Eye (tissue), 1 donor: Measurements from ENCODE around the gene GPRASP3.
"Not testable (repeated sequence)": the region's sequence is repeated elsewhere in the genome, so short reads cannot be mapped to it uniquely, and the experiment has no call there.

ENCODE experiments used
- DNase-seq: peaks from one replicate; pipeline ENCODE4 v3.0.0-alpha.2; 2015

The GPRASP3 gene, protein sequence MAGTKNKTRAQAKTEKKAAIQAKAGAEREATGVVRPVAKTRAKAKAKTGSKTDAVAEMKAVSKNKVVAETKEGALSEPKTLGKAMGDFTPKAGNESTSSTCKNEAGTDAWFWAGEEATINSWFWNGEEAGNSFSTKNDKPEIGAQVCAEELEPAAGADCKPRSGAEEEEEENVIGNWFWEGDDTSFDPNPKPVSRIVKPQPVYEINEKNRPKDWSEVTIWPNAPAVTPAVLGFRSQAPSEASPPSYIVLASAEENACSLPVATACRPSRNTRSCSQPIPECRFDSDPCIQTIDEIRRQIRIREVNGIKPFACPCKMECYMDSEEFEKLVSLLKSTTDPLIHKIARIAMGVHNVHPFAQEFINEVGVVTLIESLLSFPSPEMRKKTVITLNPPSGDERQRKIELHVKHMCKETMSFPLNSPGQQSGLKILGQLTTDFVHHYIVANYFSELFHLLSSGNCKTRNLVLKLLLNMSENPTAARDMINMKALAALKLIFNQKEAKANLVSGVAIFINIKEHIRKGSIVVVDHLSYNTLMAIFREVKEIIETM

DNA sequence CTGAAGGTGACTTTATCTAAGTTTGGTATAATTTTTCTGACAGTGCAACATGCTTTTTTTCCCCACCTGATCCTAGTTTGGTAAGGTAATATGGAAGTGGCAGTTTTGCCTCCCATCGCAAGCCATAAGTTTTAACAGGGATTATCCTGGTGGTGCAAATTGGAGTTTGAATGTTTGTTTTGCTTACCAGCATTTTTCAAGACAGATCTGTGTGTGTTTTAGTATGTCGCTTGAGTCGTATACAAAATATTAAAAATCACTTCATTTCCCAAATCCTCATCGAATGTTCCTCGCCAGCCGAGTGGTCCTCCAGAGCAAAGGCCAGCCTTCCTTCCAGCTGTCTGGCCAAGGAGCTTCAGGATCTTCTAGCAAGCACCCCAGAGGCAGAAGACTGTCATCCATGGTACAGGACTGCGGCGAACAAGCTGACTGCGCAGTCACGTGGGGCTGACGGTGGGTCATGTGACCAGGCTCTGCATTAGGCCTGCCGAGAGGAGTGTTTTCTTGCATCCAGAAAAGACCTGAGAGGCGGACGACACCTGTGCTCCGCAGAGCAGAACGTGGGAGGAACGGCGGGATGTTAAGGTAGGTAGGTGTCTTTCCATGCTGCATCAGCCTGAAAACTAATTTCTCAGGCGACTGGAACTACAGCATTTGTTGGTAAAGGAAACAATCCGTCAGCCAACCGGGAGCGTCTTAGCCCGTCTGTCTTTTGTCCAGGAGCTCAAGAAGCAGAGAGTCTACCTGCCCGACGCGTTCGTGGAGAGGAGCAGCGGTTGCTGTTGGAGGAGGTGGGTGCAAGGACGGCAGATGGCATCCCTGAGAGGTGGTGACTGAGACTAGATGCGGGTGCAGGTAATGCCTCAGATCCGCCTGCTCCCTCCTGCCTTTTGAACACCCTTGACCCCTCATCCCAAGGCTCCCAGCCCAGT is at the start of gene GPRASP3:
Gene GPRASP3, plus strand, starts transcription at position 507 of the 932 bp plus-strand sequence. CDS start 28,253 bp downstream, outside the sequence.
- peak; percentile 91 for DNase-seq

DNA sequence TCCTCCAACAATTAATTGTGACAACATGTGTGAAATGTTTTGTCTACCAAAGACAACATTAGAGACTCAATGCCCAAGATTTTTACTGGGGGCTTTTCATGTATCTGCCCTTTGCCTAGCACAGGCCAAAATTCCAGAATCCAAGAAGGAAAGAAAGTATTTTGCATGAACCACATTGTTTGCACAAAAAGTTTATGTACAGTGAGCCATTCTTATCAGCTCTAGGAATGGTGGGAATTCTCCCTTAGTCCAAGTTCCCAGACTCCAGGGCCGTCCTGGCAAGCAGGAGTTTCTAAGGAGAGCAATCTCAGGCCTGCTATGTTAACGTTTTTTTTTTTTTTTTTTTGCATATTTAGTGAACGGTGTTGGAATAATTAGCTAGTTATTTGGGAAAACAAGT is 47.7 kb upstream of the GPRASP3 start:
- peak; percentile 11 for DNase-seq

DNA sequence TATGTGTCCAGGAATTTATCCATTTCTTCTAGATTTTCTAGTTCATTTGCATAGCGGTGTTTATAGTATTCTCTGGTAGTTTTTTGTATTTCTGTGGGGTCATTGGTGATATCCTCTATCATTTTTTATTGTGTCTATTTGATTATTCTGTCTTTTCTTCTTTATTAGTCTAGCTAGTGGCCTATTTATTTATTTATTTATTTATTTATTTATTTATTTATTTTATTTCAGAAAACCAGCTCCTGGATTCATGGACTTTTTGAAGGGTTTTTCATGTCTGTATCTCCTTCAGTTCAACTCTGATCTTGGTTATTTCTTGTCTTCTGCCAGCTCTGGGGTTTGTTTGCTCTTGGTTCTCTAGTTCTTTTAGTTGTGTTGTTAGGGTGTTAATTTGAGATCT is 43.1 kb upstream of the GPRASP3 start:
- not testable (repeated sequence) for DNase-seq

DNA sequence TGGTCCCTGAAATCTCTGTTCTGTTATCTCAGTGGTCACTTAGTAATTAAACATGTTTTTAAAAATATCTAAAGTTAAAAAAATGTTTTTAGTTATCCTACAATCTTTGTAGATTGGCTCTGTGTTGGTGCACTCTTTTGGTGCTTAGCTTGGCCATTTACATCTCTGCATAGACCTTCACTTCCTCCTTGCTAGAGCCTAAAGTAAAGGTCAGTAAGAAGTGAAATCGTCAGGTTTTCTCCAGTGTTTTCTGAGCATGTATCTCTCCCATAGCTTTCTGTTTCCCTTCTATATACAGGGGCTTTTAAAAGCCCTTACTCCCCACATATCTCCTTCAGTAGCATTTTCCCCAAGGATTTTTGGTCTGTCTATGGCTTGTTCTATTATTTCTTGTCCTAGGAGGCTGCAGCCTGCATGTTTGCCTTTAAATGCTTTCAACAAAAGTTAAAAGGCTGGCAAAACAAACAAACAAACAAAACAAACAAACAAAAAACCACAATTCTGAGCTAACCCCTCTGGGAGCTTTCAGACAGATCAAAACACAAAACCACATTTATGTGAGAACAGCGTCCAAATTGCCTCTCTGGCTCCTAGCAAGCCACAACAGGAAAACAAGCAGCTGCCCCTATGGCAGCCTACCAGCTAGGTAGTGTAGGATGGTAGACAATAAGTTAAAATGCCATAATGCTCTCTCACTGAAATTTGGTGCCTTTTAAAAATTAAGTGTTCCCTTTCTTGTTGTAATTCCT is 35.6 kb upstream of the GPRASP3 start:
- DNase-seq = no peak

DNA sequence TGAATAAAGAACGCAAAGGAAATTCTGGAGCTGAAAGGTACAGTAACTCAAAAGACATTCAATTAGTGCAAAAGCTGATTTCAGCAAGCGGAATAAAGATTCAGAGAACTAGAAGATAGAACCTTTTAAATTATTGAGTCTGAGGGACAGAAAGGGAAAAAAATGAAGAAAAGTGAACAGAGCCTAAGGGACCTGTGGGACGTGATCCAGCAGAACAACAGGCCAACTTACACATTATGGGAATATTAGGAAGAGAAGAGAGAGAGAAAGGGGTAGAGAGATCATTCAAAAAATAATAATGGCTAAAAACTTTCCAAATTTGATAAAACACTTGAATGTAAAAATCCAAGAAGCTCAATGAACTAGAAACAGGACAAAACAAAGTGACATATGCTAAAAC is 25.8 kb upstream of the GPRASP3 start:
- DNase-seq = no peak

DNA sequence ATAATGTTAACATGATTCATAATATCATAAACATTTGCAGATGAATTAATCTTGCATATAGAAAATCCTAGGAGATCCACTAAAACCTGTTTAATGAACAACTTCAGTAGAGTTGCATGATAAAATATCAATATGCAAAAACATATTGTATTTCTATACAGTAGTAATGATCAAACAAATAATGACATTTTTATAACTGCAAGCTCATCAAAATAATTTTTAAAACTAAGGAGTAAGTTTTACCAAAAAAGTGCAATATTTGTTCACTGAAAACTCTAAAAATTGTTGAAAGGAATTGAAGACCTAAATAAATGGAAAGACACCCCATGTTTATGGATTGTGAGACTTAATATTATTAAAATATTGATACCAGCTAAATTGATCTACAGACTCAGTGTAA is 24.2 kb upstream of the GPRASP3 start:
- no peak for DNase-seq

DNA sequence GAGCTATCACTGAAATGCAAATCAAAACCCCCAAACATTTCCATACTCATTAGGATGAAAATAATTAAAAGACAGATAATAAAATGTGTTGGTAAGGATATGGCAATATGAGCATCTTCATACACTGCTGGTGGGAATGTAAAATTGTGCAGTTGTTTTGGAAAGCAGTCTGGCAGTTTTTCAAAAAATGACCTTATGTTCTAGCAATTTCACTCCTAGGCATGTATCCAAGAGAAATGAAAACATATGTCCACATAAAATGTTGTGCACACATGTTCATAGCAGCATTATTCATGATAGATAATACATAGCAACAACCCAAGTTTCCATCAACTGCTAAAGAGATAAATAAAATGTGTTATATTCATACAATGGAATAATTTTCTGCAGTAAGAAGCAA is 23.0 kb upstream of the GPRASP3 start:
- peak; percentile 54 for DNase-seq

DNA sequence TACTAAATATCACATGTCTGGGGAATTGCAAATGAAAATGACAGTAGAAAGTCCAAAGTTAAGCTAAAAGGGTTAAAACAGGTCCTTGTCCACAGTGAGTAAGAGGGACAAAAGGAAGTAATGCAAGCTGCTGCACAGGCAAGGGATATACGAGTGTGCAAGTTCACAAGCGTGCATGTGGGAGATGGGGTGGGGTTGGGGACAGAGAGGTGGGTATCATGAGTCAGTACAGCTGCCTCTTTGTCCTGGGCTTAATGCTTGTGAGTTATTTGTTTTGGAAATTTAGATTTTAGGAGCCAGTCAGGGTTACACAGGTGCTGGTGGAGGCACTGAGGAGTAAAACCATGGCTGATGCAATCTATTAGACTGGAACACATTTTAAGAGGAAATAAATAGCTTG is 11.6 kb upstream of the GPRASP3 start:
- no peak for DNase-seq

DNA sequence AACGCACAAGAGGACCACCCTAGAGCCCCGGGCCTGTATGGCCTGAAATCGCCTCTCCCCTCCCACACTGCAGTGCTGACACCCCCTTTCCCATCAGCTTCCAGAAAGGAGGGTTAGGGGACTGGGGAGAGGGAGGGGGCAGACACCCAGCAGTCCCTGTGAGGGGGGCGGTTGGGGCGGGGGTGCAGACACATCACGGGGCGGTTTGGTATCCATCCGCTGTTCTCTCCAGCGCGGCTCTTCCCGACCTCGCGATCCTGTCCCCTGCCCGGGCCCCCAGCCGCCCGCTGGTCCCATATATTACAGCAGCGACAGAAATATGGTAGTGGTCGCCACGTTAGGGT is 8.7 kb upstream of the GPRASP3 start:
- DNase-seq = no peak

DNA sequence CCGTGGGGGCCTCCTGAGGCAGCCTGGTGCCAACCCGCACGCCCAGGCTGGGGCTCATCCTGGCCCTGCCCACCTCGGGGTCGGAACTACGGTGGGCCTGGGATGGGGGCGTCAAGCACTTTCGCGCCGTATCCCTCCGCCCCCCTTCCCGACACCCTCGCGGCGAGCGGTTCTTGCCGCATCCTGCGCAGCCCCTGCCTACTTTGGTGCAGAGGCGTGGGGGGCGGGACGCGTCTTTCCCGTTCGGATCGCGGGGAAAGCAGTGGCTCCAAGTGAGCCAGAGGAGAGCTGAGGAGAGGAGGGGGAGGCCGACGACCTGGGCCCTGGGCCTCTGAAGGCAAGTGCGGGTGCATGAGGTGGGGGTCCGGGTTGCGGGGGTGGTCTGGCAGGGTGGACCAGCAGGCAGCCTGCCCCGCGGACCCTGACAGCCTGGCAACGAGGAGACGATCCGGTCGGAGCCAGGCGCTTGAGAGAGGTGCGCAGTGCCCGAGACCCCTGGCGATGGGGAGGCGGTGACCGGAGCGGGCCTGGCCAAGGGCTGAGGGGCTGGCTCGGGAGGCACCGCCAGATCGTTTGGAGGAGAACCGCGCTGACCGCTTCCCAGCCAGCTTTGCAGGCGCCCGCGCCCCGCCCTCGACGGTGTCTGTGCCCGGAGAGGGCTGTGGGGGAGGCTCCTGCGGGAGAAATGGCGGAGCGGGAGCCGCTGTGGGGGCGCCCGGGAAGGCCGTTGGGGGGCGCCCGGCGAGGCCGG is 8.2 kb upstream of the GPRASP3 start, which contains the start of gene GPRASP2:
Gene GPRASP2, plus strand, starts transcription at position 233 of the 751 bp plus-strand sequence. CDS start 2,422 bp downstream, outside the sequence.
- DNase-seq = peak; percentile 82

DNA sequence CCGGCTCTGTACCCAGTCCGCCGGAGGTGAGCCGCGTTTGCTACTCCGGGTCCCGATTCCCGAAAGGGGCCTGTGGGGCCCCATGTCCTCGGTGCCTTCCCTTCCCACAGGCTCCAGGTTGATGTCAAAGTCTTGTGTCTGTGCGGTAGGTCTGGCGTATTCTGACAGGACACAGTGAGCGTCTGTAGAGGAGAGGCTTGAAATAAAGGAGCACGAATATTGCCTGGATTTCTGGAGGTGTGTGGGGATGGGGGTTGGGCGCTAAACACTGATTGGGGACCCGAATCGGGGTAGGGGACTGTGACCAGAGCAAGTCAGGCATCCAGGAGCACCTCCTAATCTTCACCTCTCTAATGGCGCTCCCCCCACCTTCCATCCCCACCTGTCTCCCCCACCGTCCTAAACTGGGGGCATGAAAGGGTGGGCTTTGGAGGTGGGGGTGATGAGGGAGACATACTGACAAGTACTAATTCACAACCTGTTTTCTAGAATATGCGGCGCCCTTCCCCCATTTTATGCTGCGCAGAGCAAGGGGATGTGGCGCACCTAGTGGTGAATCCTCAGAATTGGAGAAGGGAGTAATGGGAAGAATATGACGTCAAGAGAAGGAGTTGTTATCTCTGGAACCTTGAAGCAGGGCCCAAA is 7.4 kb upstream of the GPRASP3 start:
- peak; percentile 89 for DNase-seq

DNA sequence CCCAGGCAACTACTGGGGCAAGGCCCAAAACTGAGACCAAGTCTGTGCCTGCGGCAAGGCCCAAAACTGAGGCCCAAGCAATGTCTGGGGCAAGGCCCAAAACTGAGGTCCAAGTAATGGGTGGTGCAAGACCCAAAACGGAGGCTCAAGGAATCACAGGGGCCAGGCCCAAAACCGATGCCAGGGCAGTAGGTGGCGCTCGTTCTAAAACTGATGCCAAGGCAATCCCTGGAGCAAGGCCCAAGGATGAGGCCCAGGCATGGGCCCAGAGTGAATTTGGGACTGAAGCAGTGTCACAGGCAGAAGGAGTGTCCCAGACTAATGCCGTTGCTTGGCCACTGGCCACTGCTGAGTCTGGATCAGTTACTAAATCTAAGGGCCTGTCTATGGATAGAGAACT is 5.5 kb upstream of the GPRASP3 start:
- DNase-seq = no peak

DNA sequence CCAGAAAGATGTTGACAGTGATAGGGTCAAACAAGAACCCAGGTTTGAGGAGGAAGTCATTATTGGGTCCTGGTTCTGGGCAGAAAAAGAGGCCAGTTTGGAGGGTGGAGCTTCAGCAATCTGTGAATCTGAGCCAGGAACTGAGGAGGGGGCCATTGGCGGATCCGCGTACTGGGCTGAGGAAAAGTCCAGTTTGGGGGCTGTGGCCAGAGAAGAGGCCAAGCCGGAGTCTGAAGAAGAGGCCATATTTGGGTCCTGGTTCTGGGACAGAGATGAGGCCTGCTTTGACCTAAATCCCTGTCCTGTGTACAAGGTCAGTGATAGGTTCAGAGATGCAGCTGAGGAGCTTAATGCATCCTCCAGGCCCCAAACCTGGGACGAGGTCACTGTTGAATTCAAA is 4.6 kb upstream of the GPRASP3 start:
- DNase-seq = no peak

DNA sequence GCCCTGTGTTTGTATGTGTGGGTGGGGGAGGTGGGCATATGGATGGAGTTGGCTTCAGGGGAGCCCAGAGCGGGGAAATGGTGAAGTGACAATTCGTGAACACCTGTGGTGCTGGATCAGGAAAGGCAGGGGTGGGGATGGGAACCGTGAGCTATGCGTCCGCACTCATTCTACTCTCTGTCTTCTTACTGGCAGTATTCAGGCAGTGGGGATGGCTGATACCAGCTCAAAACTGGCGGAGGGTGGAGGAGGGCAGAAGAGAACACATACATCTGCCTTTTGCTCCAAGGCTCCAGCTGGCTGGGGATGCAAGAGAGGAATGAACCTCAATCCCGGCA is 595 bp downstream of the GPRASP3 start:
- DNase-seq = not testable (repeated sequence)

DNA sequence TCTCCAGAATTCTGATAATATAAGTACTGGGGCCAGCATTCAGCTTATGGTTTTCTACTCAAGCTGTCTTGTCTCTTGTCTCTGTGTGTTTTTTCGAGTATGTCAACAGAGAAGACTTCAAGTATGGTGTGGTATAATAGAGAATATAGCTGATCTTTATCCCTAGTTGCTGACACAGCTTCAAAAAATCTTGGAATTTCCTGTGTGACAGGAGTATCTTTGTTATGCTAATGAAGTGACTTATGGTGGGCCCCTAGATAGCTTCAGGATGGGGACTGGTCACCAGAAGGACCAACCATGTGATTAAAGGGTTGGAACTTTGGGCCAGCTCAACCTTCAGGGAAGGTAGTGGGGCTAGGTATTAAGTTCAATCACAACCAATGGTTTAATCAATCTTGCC is 2.9 kb downstream of the GPRASP3 start:
- no peak for DNase-seq

DNA sequence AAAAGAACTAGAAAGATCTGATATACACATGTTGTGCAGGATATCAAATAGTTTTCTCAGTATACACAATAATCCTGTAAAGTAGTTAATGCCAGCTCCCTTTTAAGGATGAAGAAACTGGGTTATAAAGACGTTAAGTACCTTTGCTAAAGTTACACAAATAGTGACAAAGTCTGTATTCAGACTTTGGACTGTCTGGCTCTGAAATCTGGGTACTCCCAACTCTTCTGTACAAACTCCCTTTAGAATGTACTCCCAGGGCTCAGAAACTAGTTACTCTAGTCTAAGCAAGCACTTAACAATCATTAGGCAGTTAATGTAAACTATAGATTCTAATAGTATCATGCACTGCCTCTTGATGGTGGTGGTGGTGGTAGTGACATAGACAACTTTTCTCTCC is 7.2 kb downstream of the GPRASP3 start:
- DNase-seq = no peak

DNA sequence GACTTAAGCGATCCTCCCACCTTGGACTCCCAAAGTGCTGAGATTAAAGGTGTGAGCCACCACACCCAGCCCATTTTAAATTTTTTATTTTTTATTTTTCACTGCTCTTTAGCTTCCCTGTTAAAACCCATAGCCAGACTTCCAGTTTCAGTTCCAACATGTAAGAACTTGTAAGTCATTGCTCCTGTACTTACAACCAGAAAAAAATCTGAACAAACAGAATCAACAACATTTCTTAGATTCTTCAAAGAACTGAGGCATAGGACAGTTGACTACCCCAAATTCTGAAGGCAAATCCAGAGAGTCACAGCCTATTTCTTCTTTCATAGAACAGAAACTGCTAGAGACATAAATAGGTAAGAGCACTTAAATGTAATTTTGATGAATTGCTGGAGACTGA is 8.1 kb downstream of the GPRASP3 start:
- no peak for DNase-seq

DNA sequence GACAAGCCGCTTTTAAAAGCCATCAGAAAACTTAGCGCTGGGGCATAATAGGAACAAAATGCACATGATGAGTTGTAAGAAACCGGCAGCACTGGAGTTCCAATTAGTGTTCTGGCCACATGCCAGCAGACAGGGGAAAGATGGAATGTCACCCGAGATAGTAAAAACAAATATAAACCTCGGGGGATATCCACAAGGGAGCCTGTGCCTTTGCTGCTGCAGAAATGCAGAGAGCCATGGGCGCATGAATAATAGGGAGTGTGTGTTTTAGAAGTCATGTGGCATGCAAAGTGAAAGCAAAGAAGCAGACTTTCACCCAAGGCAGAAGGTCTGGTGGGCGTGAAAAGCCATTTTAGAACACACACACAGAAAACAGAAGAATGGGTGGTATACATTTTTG is 19.1 kb downstream of the GPRASP3 start:
- DNase-seq = peak; percentile 35

DNA sequence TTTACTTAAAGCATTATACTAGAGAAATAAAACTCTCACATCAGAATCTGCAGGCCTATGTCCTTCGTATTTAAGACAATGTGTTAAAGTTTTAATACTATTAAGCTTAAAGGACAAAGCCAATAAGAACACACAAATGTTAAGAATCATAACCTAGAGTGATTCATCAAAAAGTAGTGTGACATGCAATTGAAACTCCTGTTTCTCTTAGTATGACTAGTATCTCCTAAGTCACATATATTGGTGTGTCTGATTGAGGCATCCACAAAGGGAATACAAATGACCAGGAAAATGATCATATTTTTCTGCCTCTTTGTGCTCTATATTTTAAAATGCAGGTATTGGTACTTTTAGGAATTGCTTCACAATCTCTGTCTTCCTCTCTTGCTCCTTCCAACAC is 23.8 kb downstream of the GPRASP3 start:
- no peak for DNase-seq

DNA sequence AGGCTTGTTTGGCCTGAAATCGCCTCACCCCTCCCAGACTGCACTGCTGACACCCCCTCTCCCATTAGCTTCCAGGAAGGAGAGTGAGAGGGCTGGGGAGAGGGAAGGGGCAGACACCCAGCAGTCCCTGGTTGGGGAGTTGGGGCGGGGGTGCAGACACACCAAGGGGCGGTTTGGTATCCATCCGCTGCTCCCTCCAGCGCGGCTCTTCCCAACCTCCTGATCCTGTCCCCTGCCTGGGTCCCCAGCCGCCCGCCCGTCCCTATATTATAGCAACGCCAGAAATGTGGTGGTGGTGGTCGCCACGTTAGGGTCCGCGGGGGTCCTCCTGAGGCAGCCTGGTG is 24.9 kb downstream of the GPRASP3 start:
- DNase-seq = no peak

DNA sequence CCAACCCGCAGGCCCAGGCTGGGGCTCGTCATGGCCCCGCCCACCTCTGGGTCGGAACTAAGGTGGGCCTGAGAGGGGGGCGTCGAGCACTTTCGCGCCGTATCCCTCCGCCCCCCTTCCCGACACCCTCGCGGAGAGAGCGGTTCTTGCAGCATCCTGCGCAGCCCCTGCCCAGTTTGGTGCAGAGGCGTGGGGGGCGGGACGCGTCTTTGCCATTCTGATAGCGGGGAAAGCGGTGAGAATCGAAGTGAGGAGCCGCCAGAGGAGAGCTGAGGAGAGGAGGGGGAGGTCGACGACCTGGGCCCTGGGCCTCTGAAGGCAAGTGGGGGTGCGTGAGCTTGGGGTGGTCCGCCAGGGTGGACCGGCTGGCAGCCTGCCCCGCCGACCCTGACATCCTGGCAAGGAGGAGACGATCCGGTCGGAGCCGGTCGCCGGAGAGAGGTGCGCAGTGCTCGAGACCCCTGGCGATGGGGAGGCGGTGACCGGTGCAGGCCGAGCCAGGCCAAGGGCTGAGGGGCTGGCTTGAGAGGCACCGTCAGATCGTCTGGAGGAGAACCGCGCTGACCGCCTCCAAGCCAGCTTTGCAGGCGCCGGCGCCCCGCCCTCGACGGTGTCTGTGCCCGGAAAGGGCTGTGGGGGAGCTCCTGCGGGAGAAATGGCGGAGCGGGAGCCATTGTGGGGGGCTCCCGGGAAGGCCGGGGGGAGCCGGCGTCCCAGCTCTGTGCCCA is 25.5 kb downstream of the GPRASP3 start:
- peak; percentile 74 for DNase-seq
